Activated CD8-positive, alpha-beta T cell treated with anti-CD3 and anti-CD28 coated beads, Interleukin-2, amount 10 ng/mL, durations not matched to agents 7 days and 5 days (primary cell): ENCODE results near the gene ATP9B. TPM values are rescaled to one million over a fixed set of nuclear protein-coding genes. Genes with fewer than 3 reads are reported as not detected.

Experiments used
- ATAC-seq: fragments of 150-1000 bp; cut with Tn5 transposase; one replicate; pipeline ENCODE4 v1.10.0; 2021; ENCODE audit warnings: moderate library complexity
- CTCF ChIA-PET: fragments of 350-600 bp; sonication (Branson Sonifier 250); formaldehyde crosslinking; loops from one replicate; lab custom pipeline; 2021; ENCODE audit warnings: antibody characterized with exemption; lab: Charles Lee
- POLR2A ChIA-PET: fragments of 350-600 bp; sonication (Branson Sonifier 250); formaldehyde crosslinking; loops from one replicate; lab custom pipeline; 2021; ENCODE audit warnings: antibody characterized with exemption; lab: Charles Lee
- DNase-seq: peaks from one replicate; pipeline ENCODE4 v3.0.0-alpha.2; 2020
- H3K27ac Mint-ChIP-seq: one replicate; pipeline ENCODE4 v1.8.0; 2021; ENCODE audit warnings: mild to moderate bottlenecking, mixed read lengths
- H3K27me3 Mint-ChIP-seq: one replicate; pipeline ENCODE4 v1.8.0; 2021; ENCODE audit warnings: low read depth, mixed read lengths
- H3K36me3 Mint-ChIP-seq: one replicate; pipeline ENCODE4 v1.8.0; 2021; ENCODE audit warnings: low read depth, mixed read lengths
- H3K4me1 Mint-ChIP-seq: one replicate; pipeline ENCODE4 v1.8.0; 2021; ENCODE audit warnings: low read depth, mixed read lengths
- H3K4me3 Mint-ChIP-seq: one replicate; pipeline ENCODE4 v1.8.0; 2021; ENCODE audit warnings: mild to moderate bottlenecking, mixed read lengths
- H3K9me3 Mint-ChIP-seq: one replicate; pipeline ENCODE4 v1.8.0; 2022; ENCODE audit warnings: mixed read lengths; ENCODE audit not compliant: insufficient read depth
- total RNA-seq, 2 experiments: library from RNA; stranded (reverse); gene quantifications; one replicate each; pipeline ENCODE4 v1.2.3, GENCODE V29; 2021

Gene ATP9B
- total RNA-seq = 10 to 100 TPM; 24.8 to 27.3 TPM

- POLR2A ChIA-PET = no interaction called here
- CTCF ChIA-PET = interaction anchor here (1.1 kb wide), 1 partner anchor 28 kb away, joined by 3 read pairs; no protein-coding TSS in a partner anchor
- peak within 1 kb of the TSS; percentile 99 for H3K27ac Mint-ChIP-seq
Observed at GRCh38 chr18:79068937-79069716, at the start of gene ATP9B. TSS of gene ATP9B (plus strand) at chr18:79069394. CDS start at chr18:79069411, 17 bp downstream.

GRCh38 chr18:79019881-79020280 is 49.3 kb upstream of the ATP9B start:
- CTCF ChIA-PET = no interaction called here
- no peaks in the 10 kb centered on the region for H3K36me3 Mint-ChIP-seq
- no peaks in the 10 kb centered on the region for H3K4me1 Mint-ChIP-seq

More at GRCh38 chr18:79068937-79069716, at the start of gene ATP9B:
- DNase-seq = peak; percentile 98
- ATAC-seq = peak; percentile 84
- Mint-ChIP-seq H3K4me1 (peaks cover 35% of the 10 kb centered on the region), H3K27me3 (peaks cover 15% of the 10 kb centered on the region), H3K36me3 (peaks cover 34% of the 10 kb centered on the region), H3K4me3 (peak within 1 kb of the TSS; percentile 85), H3K9me3 (peaks cover 6% of the 10 kb centered on the region)

GRCh38 chr18:79022603-79023002 is 46.6 kb upstream of the ATP9B start:
- ATAC-seq (no peak), DNase-seq (no peak)
- Mint-ChIP-seq H3K36me3 (no peaks in the 10 kb centered on the region), H3K9me3 (no peaks in the 10 kb centered on the region), H3K4me1 (no peaks in the 10 kb centered on the region), H3K4me3 (no peak overlapping the region), H3K27ac (no peak overlapping the region), H3K27me3 (no peaks in the 10 kb centered on the region)
- ChIA-PET CTCF (no interaction called here), POLR2A (no interaction called here)

More at GRCh38 chr18:79019881-79020280, 49.3 kb upstream of the ATP9B start:
- ATAC-seq = no peak
- DNase-seq = no peak
- POLR2A ChIA-PET = no interaction called here
- Mint-ChIP-seq H3K9me3 (no peaks in the 10 kb centered on the region), H3K4me3 (no peak overlapping the region), H3K27me3 (no peaks in the 10 kb centered on the region), H3K27ac (no peak overlapping the region)

- no peak for ATAC-seq
- no peaks in the 10 kb centered on the region for H3K9me3 Mint-ChIP-seq
- H3K4me1 Mint-ChIP-seq = no peaks in the 10 kb centered on the region
- CTCF ChIA-PET = no interaction called here
- POLR2A ChIA-PET = no interaction called here
- no peaks in the 10 kb centered on the region for H3K27me3 Mint-ChIP-seq
- DNase-seq = no peak
- no peaks in the 10 kb centered on the region for H3K36me3 Mint-ChIP-seq
- H3K27ac Mint-ChIP-seq = no peak overlapping the region
- no peak overlapping the region for H3K4me3 Mint-ChIP-seq
Observed at GRCh38 chr18:79026491-79026890, 42.7 kb upstream of the ATP9B start.

GRCh38 chr18:79030680-79031079 is 38.5 kb upstream of the ATP9B start:
- Mint-ChIP-seq H3K9me3 (no peaks in the 10 kb centered on the region), H3K27ac (no peak overlapping the region), H3K27me3 (no peaks in the 10 kb centered on the region), H3K4me1 (no peaks in the 10 kb centered on the region), H3K4me3 (no peak overlapping the region), H3K36me3 (no peaks in the 10 kb centered on the region)
- DNase-seq (no peak), ATAC-seq (no peak)
- ChIA-PET CTCF (no interaction called here), POLR2A (no interaction called here)

- ATAC-seq (no peak), DNase-seq (no peak)
- Mint-ChIP-seq H3K4me3 (no peak overlapping the region), H3K27me3 (no peaks in the 10 kb centered on the region), H3K36me3 (no peaks in the 10 kb centered on the region), H3K4me1 (no peaks in the 10 kb centered on the region), H3K27ac (no peak overlapping the region), H3K9me3 (no peaks in the 10 kb centered on the region)
- CTCF ChIA-PET = no interaction called here
- POLR2A ChIA-PET = no interaction called here
Observed at GRCh38 chr18:79042276-79042675, 26.9 kb upstream of the ATP9B start.

GRCh38 chr18:79043288-79043687 is 25.9 kb upstream of the ATP9B start:
- no peak overlapping the region for H3K27ac Mint-ChIP-seq
- POLR2A ChIA-PET = no interaction called here
- no peaks in the 10 kb centered on the region for H3K27me3 Mint-ChIP-seq

GRCh38 chr18:79046522-79046921 is 22.7 kb upstream of the ATP9B start:
- no peak overlapping the region for H3K4me3 Mint-ChIP-seq
- no peaks in the 10 kb centered on the region for H3K9me3 Mint-ChIP-seq
- CTCF ChIA-PET = no interaction called here
- H3K27ac Mint-ChIP-seq = no peak overlapping the region
- ATAC-seq (no peak), DNase-seq (no peak)
- no peaks in the 10 kb centered on the region for H3K27me3 Mint-ChIP-seq
- no peaks in the 10 kb centered on the region for H3K36me3 Mint-ChIP-seq
- no peaks in the 10 kb centered on the region for H3K4me1 Mint-ChIP-seq
- POLR2A ChIA-PET = no interaction called here

More at GRCh38 chr18:79043288-79043687, 25.9 kb upstream of the ATP9B start:
- no peak for ATAC-seq
- no peak for DNase-seq
- Mint-ChIP-seq H3K9me3 (no peaks in the 10 kb centered on the region), H3K4me3 (no peak overlapping the region), H3K36me3 (no peaks in the 10 kb centered on the region), H3K4me1 (no peaks in the 10 kb centered on the region)
- CTCF ChIA-PET = no interaction called here

GRCh38 chr18:79047556-79048244 is 21.5 kb upstream of the ATP9B start:
- CTCF ChIA-PET = no interaction called here
- DNase-seq (no peak), ATAC-seq (no peak)
- no peaks in the 10 kb centered on the region for H3K9me3 Mint-ChIP-seq
- no peaks in the 10 kb centered on the region for H3K4me1 Mint-ChIP-seq
- H3K27ac Mint-ChIP-seq = no peak overlapping the region
- POLR2A ChIA-PET = no interaction called here
- no peak overlapping the region for H3K4me3 Mint-ChIP-seq
- H3K27me3 Mint-ChIP-seq = no peaks in the 10 kb centered on the region
- no peaks in the 10 kb centered on the region for H3K36me3 Mint-ChIP-seq

GRCh38 chr18:79048245-79048632 is 21.0 kb upstream of the ATP9B start:
- H3K27ac Mint-ChIP-seq = no peak overlapping the region
- ChIA-PET CTCF (no interaction called here), POLR2A (no interaction called here)
- no peaks in the 10 kb centered on the region for H3K9me3 Mint-ChIP-seq
- H3K4me1 Mint-ChIP-seq = no peaks in the 10 kb centered on the region
- no peaks in the 10 kb centered on the region for H3K36me3 Mint-ChIP-seq
- H3K4me3 Mint-ChIP-seq = no peak overlapping the region
- no peak for ATAC-seq
- no peaks in the 10 kb centered on the region for H3K27me3 Mint-ChIP-seq
- DNase-seq = no peak

- peaks cover 2% of the 10 kb centered on the region for H3K27me3 Mint-ChIP-seq
- DNase-seq (no peak), ATAC-seq (no peak)
- no peak overlapping the region for H3K27ac Mint-ChIP-seq
- ChIA-PET POLR2A (no interaction called here), CTCF (no interaction called here)
- no peaks in the 10 kb centered on the region for H3K36me3 Mint-ChIP-seq
- no peaks in the 10 kb centered on the region for H3K4me1 Mint-ChIP-seq
- H3K9me3 Mint-ChIP-seq = no peaks in the 10 kb centered on the region
- no peak overlapping the region for H3K4me3 Mint-ChIP-seq
Observed at GRCh38 chr18:79049506-79049905, 19.7 kb upstream of the ATP9B start.

- POLR2A ChIA-PET = no interaction called here
- no peaks in the 10 kb centered on the region for H3K9me3 Mint-ChIP-seq
Observed at GRCh38 chr18:79050005-79050404, 19.2 kb upstream of the ATP9B start.

More at GRCh38 chr18:79050005-79050404, 19.2 kb upstream of the ATP9B start:
- Mint-ChIP-seq H3K4me3 (no peak overlapping the region), H3K27me3 (peaks cover 7% of the 10 kb centered on the region), H3K4me1 (no peaks in the 10 kb centered on the region), H3K27ac (no peak overlapping the region), H3K36me3 (no peaks in the 10 kb centered on the region)
- DNase-seq (no peak), ATAC-seq (no peak)
- CTCF ChIA-PET = no interaction called here
